ENCODE results near the gene RECQL5.
"Not testable (repeated sequence)": the region's sequence is repeated elsewhere in the genome, so short reads cannot be mapped to it uniquely, and the experiment has no call there.

RECQL5 gene

GRCh38 chr17:75612906-75613626 is 53.9 kb downstream of the RECQL5 start:
- DNase-seq = no peak

DNA sequence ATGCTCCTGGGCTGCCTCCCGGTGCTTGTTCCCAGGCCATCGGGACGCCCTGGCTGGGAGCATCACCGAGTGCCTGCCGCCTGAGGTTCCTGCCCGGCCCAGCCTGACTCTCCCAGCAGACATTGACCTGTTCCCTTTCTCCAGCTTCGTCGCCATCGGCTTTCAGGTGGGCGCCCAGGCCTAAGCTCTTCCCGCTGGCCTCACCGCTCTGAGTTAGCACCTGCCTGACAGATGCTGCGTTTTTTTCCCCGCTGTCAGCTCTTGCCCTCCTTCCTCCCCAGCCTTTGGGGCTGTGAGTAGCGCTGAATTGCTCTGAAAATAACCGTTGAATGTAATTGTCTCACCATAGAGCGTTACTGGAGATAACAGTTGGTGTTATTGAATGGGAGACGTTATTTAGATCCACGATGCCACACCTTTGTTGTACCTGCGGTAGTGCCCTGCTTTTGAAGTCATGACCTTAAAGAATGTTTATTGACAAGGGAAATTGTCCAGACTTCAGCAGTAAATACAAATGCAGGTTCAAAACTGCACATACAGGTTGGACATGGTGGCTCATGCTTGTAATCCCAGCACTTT is 55.0 kb downstream of the RECQL5 start:
- no peak for DNase-seq

GRCh38 chr17:75610103-75610984 is 56.6 kb downstream of the RECQL5 start:
- DNase-seq = no peak

DNA sequence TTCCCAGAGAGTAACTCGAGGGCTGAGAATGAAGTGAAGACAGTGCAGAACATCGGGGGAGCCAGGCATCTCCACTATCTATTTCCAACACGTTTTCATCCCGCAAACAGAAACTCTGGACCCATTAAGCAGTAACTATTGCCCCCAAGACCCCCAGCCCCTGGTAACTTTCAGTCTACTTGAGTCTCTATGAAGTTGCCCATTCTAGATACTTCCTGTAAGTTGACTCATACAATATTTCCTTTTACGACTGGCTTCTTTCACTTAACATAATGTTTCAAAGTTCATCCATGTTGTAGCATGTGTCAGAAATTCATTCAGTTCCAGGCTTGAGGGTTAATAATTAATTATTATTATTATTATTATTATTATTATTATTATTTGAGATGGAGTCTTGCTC is 59.9 kb downstream of the RECQL5 start:
- DNase-seq = no peak

- DNase-seq = no peak
Measured at GRCh38 chr17:75605790-75606189, 61.2 kb downstream of the RECQL5 start.

DNA sequence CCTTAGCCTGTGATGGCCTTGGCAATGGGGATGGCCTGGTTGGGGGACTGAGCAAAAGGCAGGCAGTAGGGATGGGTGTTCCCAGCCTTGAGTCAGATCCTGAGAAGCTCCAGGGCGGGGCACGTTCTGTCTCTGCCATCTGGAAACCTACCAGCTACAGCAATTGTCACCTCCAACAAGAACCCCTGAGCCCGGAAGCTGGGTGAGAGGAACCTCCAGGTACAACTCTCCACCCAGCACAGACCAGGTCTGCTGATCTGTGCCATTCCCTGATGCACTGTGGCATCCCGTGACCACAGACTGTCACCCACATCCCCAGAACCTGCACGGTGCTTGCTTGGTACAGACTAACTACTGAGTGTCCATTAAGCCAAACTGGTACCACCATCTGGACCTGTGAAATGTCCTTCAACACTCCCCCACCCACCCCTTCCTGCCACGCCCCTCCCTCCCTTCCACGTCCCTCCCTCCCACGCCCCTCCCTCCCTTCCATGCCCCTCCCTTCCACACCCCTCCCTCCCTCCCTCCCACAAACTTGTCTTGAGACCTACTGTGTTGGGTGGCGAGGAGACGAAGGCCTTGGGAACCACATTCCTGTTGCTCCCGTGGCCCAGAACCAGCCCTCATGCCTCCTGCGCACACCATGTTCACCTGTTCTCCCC is 62.8 kb downstream of the RECQL5 start:
- DNase-seq = no peak

- no peak for DNase-seq
Measured at GRCh38 chr17:75603123-75603522, 63.8 kb downstream of the RECQL5 start.

DNA sequence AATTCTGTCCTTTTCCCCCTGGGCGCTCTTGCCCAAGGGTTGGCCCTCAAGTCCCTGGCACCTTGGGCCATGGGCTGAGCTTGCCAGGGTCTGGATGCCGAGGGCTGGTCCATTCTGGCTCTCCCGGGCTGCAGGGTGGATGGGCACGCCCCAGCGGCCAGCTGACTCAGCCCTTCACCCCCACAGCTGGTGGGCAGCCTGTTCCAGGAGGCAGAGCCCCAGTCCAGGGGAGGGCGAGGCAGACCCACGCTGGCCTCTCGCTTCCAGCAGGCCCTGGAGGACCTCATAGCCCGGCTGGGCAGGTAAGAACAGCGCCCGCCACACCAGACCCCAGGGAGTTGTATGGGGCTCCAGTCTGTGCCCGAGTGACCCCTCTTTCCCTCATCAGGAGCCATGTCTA is 64.3 kb downstream of the RECQL5 start:
- no peak for DNase-seq

GRCh38 chr17:75601057-75601987 is 65.6 kb downstream of the RECQL5 start:
- DNase-seq = peak; percentile 80 to 84

DNA sequence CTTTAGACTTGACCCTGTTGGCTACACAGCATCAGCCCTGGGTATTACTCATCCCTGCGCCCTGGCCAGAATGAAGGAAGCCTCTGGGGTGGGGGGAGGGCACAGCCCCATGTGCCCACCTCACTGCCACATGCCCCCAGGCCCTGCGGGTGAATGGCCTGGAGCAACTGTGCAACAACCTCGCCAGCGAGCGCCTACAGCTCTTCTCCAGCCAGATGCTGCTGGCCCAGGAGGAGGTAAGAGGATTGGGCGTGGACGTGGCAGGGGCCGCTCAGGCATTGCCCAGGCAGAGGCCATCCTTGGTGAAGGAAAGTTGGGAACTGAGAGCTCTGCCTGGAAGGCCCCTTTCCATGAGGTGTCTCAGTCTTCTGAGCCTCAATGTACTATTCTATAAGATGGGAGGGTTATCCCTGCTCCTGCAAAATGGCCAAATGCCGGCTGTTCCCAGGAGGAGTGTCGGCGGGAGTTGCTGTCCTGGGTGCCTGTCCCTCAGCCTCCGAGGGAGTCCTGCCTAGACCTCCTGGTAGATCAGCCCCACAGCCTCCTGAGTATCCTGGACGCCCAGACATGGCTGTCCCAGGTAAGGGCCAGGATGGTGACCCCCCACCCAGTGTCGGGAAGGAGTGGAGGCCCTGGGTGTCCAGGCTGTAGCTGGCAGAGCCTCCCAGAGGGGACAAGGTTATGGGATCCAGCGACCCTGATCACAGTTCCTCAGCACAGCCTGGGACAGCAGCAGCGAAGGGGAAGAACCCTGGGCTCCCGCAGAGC is 70.5 kb downstream of the RECQL5 start:
- DNase-seq = no peak

DNA sequence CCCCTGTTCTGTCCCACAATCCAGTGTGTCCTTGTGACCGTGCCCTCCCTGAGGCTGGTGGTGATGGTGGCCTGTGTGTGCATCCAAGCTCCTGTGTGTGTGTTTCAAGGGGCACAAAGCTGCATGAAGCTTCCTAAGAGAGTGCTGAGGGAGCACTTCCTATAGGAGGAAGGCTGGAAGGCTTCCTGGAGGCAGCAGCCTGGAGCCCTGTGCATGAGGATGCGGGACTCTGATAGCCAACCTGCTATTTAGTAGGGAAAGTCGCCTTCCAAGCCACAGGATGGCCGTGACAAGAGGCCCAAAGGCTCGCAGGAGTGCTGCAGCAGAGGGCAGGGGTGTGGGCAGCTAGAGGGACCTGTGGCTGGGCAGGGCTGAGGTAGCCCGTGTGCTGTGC is 71.0 kb downstream of the RECQL5 start:
- no peak for DNase-seq

GRCh38 chr17:75595284-75595919 is 71.6 kb downstream of the RECQL5 start:
- DNase-seq = no peak

DNA sequence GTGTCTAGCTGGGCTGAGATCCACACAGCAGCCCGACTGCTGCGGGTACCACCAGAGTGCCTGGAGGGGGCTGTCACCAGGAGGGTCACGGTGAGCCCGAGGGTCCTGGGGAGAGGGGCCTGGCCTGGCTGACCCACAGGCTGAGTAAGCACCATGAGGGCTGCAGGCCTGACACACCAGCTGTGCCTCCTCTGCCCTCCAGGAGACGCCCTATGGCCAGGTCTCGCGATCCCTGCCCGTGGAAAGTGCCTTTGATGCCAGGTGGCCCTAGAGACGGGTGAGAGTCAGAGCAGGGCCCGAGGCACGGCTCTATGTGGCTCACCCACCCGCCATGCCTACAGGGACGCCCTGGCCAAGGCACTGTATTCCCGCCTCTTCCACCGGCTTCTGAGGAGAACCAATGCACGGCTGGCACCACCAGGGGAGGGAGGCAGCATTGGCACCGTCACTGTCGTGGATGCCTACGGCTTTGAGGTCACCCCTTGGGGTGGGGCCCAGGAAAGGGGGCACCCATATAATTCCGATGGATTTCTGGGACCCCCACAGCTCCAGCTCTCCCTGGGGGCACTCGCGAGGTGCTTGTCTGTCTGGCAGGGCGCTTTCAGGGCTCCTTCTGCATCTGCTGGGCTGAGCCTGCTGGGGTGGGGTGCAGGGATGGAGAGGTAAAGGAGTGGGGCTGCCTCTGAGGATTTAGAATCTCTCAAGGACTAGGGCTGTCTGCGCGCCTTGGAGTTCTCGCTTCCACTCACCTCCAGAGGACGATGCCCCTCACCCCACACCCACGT is 72.3 kb downstream of the RECQL5 start:
- DNase-seq = no peak

- not testable (repeated sequence) for DNase-seq
Measured at GRCh38 chr17:75593430-75593829, 73.5 kb downstream of the RECQL5 start.

DNA sequence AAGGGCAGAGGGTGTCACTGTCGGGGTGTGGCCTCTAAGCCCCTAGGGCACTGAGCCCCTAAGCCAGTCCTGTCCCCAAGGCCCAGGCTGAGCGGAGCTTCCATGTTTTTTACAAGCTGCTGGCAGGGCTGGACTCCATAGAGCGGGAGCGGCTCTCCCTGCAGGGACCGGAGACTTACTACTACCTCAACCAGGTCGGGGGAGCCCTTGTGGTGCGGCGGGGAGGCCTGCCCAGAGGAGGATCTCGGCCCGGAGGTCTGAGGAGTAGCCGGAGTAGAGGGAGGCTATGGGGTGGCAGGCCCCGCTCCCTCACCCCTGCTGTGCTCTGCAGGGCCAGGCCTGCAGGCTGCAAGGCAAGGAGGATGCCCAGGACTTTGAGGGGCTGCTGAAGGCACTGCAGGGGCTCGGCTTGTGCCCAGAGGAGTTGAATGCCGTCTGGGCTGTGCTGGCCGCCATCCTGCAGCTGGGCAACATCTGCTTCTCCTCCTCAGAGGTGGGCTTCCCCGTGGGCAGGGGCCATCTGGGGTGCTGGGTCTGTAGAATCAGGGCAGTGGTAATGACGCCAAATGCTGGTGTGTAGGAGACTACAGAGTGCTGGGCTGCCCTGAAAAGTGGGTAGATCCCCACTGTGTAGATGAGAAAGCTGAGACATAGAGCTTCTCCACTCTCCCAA is 74.5 kb downstream of the RECQL5 start:
- DNase-seq = no peak

DNA sequence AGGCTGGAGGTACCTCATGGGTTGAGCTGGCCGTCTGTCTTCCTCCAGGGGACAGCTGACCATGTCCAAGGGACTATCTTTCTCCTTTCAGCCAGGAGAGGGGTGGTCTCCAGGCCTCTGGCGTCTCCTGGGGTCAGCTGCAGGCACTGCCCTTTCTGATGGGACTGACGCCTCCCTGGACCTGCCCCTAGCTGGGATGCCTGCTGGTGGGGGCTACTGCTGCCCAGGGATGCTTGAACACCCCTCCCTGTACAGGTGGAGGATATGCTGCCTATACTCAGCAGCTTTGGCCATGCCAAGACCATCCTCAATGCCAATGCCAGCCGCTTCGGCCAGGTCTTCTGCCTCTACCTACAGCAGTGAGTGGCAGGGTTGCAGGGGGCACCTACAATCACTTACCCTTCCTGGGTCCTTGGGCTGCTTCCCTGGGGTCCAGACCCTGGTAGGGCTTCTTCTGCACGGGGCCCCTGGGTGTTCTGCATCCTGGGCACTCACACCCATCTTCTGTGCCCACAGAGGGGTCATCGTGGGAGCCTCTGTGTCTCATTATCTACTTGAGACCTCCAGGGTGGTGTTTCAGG is 75.1 kb downstream of the RECQL5 start:
- DNase-seq = no peak

GRCh38 chr17:75590849-75591721 is 75.9 kb downstream of the RECQL5 start:
- DNase-seq = no peak

- DNase-seq = no peak
Measured at GRCh38 chr17:75590314-75590761, 76.6 kb downstream of the RECQL5 start.
